ENCODE results near the gene UGT1A5. TPM values are rescaled to one million over a fixed set of nuclear protein-coding genes. Genes with fewer than 3 reads are reported as not detected.
"Not testable (repeated sequence)": the region's sequence is repeated elsewhere in the genome, so short reads cannot be mapped to it uniquely, and the experiment has no call there.

Gene UGT1A5
- total RNA-seq, 1 experiment from 2014 or later, result not detected

DNA sequence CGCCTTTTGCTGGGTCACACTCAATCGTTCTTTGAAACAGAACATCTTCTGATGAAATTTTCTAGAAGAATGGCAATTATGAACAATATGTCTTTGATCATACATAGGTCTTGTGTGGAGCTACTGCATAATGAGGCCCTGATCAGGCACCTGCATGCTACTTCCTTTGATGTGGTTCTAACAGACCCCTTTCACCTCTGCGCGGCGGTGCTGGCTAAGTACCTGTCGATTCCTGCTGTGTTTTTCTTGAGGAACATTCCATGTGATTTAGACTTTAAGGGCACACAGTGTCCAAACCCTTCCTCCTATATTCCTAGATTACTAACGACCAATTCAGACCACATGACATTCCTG lies 532 bp downstream of the UGT1A5 start:
- H3K36me3 ChIP-seq, result no peaks in the 10 kb centered on the region
- H3K27me3 ChIP-seq, result no peaks in the 10 kb centered on the region
- no peak for DNase-seq
- H3K9me3 ChIP-seq, result no peaks in the 10 kb centered on the region
- H3K4me3 ChIP-seq, result no peak overlapping the region

DNA sequence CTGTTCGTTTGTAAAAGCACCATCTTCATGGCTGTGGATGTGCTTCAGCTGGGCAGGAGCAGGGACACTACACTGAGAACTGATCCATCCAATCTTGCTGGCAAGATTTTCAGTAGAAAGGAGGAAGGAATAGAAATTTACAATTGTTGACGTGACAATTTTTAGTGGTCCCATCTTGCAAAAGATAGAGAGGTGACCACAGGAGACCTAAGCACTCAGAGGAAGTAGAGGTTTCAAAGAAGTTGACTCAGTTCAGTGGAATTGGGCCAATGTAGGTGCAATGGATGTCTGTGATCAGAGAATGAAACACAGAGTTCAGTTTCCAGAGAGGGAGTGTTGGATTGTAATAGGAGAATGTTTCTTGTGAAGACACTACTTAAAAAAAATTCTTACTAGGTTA lies 1.4 kb downstream of the UGT1A5 start:
- no peak overlapping the region for H3K4me3 ChIP-seq
- no peak for DNase-seq
- no peaks in the 10 kb centered on the region for H3K9me3 ChIP-seq
- H3K36me3 ChIP-seq, result no peaks in the 10 kb centered on the region
- no peaks in the 10 kb centered on the region for H3K27me3 ChIP-seq

DNA sequence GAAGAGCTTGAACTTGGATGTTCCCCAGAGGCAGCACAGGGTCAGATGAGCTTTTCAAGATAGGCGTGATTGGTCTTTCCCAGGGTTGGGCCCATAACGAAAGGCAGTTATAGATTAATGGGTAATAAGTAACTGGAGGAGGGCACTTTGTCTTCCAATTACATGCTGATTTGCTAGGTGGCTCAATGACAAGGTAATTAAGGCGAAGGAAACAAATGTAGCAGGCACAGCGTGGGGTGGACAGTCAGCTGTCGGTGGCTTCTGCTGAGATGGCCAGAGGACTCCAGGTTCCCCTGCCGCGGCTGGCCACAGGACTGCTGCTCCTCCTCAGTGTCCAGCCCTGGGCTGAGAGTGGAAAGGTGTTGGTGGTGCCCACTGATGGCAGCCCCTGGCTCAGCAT lies 5.8 kb downstream of the UGT1A5 start, which contains the start of gene UGT1A4:
TSS of gene UGT1A4 (plus strand) at position 185 of the 400 bp plus-strand sequence. CDS start at position 270, 85 bp downstream.
- no peak for DNase-seq
- Histone ChIP-seq H3K27me3 (no peaks in the 10 kb centered on the region), H3K36me3 (no peaks in the 10 kb centered on the region), H3K9me3 (no peaks in the 10 kb centered on the region), H3K4me3 (no peak within 1 kb of the TSS)

DNA sequence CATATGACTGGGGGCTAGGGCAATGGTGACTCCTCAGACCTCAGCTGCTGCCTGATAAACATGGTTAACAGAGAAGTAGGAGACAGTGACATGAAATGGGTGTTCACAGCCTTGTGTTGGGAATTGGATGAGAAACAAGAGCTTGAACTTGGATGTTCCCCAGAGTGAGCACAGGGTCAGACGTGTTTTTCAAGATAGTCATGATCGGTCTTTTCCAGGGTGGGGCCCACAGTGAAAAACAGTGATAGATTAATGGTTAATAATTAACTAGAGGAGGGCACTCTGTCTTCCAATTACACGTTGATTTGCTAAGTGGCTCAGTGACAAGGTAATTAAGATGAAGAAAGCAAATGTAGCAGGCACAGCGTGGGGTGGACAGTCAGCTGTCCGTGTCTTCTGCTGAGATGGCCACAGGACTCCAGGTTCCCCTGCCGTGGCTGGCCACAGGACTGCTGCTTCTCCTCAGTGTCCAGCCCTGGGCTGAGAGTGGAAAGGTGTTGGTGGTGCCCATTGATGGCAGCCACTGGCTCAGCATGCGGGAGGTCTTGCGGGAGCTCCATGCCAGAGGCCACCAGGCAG lies 16.1 kb downstream of the UGT1A5 start, which contains the start of gene UGT1A3:
TSS of gene UGT1A3 (plus strand) at position 320 of the 579 bp plus-strand sequence. CDS start at position 405, 85 bp downstream.
- no peaks in the 10 kb centered on the region for H3K9me3 ChIP-seq
- H3K4me3 ChIP-seq, result no peak within 1 kb of the TSS
- H3K27me3 ChIP-seq, result no peaks in the 10 kb centered on the region
- DNase-seq, result no peak
- H3K36me3 ChIP-seq, result no peaks in the 10 kb centered on the region

DNA sequence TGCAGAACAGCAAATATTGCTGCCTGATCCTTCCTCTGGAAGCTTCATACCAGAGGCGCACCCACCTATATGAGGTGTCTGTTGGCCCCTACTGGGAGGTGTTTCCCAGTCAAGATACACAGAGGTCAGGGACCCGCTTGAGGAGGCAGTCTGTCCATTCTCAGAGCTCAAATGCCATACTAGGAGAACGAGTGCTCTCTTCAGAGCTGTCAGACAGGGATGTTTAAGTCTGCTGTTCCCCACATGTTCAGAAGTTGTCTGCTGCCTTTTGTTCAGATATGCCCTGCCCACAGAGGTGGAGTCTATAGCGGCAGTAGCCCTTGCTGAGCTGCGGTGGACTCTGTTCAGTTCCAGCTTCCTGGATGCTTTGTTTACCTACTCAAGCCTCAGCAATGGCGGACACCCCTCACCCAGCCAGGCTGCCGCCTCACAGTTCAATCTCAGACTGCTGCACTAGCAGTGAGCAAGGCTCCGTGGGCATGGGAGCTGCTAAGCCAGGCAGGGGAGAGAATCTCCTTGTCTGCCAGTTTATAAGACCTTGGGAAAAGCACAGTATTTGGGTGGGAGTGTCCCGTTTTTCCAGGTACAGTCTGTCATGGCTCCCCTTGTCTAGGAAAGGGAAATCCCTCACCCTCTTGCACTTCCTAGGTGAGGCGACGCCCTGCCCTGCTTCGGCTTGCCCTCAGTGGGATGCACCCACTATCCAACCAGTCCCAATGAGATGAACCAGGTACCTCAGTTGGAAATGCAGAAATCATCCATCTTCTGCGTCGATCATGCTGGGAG lies 24.4 kb downstream of the UGT1A5 start:
- not testable (repeated sequence) for H3K27me3 ChIP-seq, H3K4me3 ChIP-seq, DNase-seq, H3K9me3 ChIP-seq, H3K36me3 ChIP-seq

DNA sequence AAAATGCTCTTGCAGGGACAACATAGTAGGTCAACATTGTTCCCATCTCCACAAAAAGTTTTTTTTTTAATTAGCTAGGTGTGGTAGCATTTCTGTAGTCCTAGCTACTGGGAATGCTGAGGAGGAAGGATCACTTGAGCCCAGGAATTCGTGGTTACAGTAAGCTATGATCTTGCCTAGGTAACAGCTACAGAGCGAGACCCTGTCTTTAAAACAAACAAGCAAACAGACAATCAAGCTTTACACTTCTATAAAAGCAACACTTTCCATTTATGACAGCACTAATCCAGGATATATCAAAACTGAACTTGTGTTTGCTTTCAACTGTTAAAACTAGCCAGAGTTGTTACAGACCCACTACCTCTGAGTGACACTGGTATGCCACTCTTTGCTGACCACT lies 28.2 kb downstream of the UGT1A5 start:
- H3K9me3 ChIP-seq, result no peaks in the 10 kb centered on the region
- DNase-seq, result no peak
- no peak overlapping the region for H3K4me3 ChIP-seq
- no peaks in the 10 kb centered on the region for H3K36me3 ChIP-seq
- 0 out of 2 replicates have a peak, but pooled peaks cover 2% of the 10 kb centered on the region for H3K27me3 ChIP-seq

DNA sequence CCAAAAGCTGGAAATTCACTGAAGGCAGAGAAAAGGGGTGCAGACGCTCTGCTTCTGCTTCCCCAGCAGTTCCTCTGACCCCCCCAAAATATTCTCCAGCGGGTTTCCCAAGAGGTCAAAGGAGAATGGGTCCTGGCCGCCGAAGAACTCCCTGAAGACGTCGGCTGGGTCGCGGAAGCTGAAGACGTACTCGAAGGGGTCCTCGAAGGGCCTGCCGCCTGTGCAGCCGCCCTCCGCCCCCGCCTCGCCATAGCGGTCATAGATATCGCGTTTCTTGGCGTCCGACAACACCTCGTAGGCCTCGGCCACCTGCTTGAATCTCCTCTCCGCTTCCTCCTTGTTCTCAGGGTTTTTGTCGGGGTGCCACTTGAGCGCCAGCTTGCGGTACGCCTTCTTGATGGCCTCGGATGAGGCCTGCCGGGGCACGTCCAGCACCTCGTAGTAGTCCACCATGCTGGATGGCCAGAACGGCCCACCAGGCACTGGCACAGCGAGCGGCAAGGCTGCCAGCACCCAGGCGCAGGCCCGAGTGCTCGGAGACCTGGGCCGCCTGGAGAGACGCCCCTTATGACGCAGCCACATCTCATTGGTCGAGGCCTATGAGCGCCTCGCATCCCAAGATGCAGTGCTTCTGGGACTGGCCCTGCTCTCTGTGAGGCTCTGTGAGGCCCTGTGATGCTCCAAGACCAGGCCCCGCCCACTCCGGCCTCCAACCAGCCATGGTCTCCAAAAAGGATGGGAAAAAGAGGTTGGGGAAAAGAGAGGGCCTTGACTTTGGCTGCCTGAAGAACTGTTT lies 31.0 kb downstream of the UGT1A5 start:
- no peaks in the 10 kb centered on the region for H3K9me3 ChIP-seq
- H3K4me3 ChIP-seq, result no peak overlapping the region
- H3K27me3 ChIP-seq, result no peaks in the 10 kb centered on the region
- H3K36me3 ChIP-seq, result no peaks in the 10 kb centered on the region
- no peak for DNase-seq

DNA sequence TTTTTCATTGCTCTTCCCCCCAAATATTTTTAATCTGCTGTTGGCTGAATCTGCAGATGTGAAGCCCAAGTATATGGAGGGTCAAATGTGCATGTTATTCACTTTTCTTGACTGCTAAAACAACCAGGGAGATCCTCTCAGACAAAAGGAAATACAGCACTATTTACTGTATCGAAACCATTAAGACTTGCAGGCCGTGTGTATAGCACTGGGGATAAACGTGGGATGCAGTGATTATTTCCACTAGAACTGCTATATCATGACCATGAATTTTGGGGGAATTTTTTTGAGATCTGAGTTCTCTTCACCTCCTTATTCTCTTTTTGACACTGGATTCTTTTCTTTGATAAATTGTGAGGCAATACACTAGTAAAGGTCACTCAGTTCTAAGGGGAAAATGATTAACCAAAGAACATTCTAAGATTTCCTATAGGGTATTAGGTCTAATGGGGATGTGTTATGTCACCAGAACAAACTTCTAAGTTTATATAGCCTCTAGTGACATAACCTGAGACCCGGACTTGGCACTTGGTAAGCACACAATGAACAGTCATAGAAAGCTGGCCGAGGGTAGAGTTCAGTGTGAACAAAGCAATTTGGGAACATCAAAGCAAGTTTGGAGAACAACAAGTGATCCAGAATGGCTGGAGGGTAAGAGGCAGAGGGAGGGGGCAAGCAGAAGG lies 32.5 kb downstream of the UGT1A5 start:
- Histone ChIP-seq H3K36me3 (no peaks in the 10 kb centered on the region), H3K9me3 (peaks cover 2% of the 10 kb centered on the region), H3K27me3 (no peaks in the 10 kb centered on the region), H3K4me3 (no peak overlapping the region)
- DNase-seq, result no peak

DNA sequence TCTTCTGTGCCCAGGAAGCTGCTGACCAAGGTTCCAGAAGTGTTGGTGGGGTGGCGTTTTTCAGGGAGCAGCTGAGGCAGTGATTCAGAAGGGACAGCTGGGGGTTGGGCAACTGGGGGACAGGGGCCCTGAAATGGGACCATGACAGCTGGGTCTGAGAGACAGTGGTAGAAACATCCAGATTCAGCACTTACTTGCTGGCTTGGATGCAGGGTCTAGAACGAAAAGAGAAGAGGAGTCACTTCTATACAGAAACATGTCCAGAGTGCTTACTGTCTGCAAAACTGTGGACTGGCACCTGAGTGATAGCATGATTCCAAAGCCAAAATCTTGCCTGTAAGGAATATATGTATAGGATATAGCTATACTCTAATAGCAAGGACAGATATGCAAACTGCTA lies 33.1 kb downstream of the UGT1A5 start:
- H3K36me3 ChIP-seq, DNase-seq, H3K4me3 ChIP-seq, H3K27me3 ChIP-seq, H3K9me3 ChIP-seq: not testable (repeated sequence)

DNA sequence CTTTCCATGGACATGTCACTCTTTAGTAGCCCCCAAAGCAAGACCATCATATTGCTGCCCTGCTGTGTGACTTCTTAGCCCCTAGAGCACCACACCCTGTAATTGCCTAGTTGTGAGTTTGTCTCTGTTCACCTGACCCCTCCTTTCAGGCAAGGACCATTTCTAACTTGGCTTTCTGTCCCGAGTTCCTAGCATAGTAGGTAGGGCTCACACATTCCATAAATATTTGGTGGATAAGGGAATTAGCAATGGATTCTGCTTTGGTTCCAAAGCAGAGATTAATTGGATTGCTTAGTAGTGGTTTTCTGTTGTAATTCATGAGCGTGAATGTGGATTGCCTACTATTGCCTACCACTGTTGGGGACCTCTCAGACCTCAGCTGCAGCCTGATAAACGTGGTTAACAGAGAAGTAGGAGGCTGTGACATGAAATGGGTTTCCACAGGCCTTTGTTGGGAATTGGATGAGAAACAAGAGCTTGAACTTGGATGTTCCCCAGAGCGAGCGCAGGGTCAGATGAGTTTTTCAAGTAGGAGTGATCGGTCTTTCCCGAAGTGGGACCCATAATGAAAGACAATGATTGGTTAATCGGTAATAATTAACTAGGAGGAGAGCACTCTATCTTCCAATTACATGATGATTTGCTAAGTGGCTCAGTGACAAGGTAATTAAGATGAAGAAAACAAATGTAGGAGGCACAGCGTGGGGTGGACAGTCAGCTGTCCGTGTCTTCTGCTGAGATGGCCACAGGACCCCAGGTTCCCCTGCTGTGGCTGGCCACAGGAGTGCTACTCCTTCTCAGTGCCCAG lies 34.0 kb downstream of the UGT1A5 start:
- Histone ChIP-seq H3K36me3 (no peaks in the 10 kb centered on the region), H3K27me3 (no peaks in the 10 kb centered on the region), H3K4me3 (no peak overlapping the region), H3K9me3 (peaks cover 11% of the 10 kb centered on the region)
- no peak for DNase-seq

DNA sequence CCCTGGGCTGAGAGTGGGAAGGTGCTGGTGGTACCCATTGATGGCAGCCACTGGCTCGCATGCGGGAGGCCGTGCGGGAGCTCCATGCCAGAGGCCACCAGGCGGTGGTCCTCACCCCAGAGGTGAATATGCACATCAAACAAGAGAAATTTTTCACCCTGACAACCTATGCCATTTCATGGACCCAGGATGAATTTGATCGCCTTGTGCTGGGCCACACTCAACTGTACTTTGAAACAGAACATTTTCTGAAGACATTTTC lies 34.5 kb downstream of the UGT1A5 start:
- Histone ChIP-seq H3K9me3 (peaks cover 14% of the 10 kb centered on the region), H3K4me3 (no peak overlapping the region), H3K36me3 (no peaks in the 10 kb centered on the region), H3K27me3 (no peaks in the 10 kb centered on the region)
- DNase-seq, result no peak

DNA sequence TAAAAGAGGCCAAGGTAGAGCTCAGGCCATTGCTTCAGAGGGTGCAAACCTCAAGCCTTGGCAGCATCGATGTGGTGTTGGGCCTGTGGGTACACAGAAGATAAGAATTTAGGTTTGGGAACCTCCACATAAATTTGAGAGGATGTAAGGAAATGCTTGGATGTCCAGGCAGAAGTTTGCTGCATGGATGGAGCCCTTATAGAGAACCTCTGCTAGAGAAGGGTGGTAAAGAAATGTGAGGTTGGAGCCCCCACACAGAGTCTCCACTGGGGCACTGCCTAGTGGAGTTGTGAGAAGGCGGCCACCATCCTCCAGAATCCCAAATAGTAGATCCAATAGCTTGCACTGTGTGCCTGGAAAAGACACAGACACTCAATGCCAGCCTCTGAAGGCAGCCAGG lies 38.0 kb downstream of the UGT1A5 start:
- not testable (repeated sequence) for H3K4me3 ChIP-seq, DNase-seq, H3K27me3 ChIP-seq, H3K36me3 ChIP-seq
- H3K9me3 ChIP-seq, result peaks cover 14% of the 10 kb centered on the region

DNA sequence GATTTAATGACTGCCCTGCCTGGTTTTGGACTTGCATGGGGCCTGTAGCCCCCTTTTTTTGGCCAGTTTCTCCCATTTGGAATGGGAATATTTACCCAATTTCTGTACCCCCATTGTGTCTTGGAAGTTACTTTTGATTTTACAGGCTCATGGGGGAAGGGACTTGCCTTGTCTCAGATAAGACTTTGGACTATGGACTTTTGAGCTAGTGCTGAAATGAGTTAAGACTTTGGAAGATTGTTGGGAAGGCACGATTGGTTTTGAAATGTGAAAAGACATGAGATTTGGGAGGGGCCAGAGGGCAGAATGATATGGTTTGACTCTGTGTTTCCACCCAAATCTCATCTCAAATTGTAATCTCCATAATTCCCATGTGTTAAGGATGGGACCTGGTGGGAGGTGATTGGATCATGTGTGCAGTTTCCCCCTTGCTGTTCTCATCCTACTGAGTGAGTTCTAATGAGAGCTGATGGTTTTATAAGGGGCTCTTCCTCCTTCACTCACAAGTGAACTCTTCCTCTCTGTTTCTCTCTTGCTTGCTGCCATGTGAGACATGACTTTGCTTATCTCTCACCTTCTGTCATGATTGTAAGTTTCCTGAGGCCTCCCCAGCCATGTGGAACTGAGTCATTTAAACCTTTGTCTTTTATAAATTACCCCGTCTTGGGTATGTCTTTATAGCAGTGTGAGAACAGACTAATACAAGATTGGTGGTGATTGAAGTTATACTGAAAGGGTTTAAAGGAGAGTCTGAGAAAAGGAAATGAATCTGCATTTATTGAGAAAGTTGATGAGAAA lies 38.7 kb downstream of the UGT1A5 start:
- H3K36me3 ChIP-seq, H3K27me3 ChIP-seq, H3K4me3 ChIP-seq, DNase-seq: not testable (repeated sequence)
- H3K9me3 ChIP-seq, result peaks cover 14% of the 10 kb centered on the region

DNA sequence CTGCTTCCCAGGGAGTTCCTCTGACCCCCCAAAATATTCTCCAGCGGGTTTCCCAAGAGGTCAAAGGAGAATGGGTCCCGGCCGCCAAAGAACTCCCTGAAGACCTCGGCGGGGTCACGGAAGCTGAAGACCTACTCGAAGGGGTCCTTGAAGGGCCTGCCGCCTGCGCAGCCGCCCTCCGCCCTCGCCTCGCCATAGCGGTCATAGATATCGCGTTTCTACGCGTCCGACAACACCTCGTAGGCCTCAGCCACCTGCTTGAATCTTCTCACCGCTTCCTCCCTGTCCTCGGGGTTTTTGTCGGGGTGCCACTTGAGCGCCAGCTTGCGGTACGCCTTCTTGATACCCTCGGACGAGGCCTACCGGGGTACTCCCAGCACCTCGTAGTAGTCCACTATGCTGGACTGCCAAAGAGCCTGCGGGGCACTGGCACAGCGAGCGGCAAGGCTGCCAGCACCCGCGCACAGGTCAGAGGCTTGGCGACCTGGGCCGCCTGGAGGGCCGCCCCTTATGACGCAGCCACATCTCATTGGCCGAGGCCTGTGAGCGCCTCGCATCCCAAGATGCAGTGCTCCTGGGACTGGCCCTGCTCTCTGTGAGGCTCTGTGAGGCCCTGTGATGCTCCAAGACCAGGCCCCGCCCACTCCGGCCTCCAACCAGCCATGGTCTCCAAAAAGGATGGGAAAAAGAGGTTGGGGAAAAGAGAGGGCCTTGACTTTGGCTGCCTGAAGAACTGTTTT lies 42.3 kb downstream of the UGT1A5 start:
- Histone ChIP-seq H3K27me3 (no peaks in the 10 kb centered on the region), H3K9me3 (peaks cover 14% of the 10 kb centered on the region), H3K4me3 (no peak overlapping the region), H3K36me3 (no peaks in the 10 kb centered on the region)
- DNase-seq, result no peak

DNA sequence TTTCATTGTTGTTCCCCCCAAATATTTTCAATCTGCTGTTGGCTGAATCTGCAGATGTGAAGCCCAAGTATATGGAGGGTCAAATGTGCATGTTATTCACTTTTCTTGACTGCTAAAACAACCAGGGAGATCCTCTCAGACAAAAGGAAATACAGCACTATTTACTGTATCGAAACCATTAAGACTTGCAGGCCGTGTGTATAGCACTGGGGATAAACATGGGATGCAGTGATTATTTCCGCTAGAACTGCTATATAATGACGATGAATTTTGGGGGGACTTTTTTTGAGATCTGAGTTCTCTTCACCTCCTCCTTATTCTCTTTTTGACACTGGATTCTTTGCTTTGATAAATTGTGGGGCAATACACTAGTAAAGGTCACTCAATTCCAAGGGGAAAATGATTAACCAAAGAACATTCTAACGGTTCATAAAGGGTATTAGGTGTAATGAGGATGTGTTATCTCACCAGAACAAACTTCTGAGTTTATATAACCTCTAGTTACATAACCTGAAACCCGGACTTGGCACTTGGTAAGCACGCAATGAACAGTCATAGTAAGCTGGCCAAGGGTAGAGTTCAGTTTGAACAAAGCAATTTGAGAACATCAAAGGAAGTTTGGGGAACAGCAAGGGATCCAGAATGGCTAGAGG lies 43.8 kb downstream of the UGT1A5 start:
- peaks cover 4% of the 10 kb centered on the region; the same call in 1 of the 2 replicates for H3K9me3 ChIP-seq
- H3K36me3 ChIP-seq, result no peaks in the 10 kb centered on the region
- no peak for DNase-seq
- no peaks in the 10 kb centered on the region for H3K27me3 ChIP-seq
- H3K4me3 ChIP-seq, result no peak overlapping the region

All from MG63 (cell line).